Ovary (tissue), 3 donors: Measurements from ENCODE around the gene TLR2.

Experiments used
- EP300 ChIP-seq: sonication (generic); formaldehyde crosslinking; IDR thresholded peaks from one replicate; pipeline ENCODE4 v1.6.1; 2017; ENCODE audit warnings: antibody characterized with exemption
- POLR2A ChIP-seq: fragments of 450-650 bp; IDR thresholded peaks from one replicate; pipeline ENCODE4 v1.6.1; 2017; ENCODE audit warnings: antibody characterized with exemption, mild to moderate bottlenecking, moderate library complexity
- TF ChIP-seq, protein P1 (sequence below), 3 donors: fragments of 450-650 bp in 2 of 3; fragments of 200-600 bp in 1 of 3; IDR thresholded peaks; one replicate each; pipeline versions ENCODE4 v1.5.1 to v1.8.0; 2016 to 2022; ENCODE audit warnings: antibody characterized with exemption in 3 of 3, mild to moderate bottlenecking in 1 of 3
- donor health status: DM: no; HTN: no; CAD: no.

DNA sequence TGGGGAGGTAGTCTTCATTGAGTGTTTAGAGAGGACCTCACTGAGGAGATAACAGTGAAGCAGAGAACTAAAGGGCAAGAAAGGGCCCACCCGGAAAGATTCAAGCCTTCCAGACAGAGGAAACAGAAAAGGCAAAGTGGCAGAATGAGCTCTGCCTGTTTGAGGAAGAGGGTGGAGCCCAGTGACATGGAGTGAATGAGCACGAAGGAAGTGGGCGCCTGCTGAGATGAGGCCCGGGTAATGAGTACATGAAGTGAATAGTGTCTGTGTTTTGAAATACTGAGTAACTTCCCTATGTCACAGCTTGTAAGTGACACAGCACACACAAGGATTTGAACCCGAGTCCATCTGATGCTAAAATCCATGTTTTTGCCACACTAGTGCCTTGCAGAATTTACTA is 32.5 kb upstream of the TLR2 start:
- TF ChIP-seq, protein P1, sequence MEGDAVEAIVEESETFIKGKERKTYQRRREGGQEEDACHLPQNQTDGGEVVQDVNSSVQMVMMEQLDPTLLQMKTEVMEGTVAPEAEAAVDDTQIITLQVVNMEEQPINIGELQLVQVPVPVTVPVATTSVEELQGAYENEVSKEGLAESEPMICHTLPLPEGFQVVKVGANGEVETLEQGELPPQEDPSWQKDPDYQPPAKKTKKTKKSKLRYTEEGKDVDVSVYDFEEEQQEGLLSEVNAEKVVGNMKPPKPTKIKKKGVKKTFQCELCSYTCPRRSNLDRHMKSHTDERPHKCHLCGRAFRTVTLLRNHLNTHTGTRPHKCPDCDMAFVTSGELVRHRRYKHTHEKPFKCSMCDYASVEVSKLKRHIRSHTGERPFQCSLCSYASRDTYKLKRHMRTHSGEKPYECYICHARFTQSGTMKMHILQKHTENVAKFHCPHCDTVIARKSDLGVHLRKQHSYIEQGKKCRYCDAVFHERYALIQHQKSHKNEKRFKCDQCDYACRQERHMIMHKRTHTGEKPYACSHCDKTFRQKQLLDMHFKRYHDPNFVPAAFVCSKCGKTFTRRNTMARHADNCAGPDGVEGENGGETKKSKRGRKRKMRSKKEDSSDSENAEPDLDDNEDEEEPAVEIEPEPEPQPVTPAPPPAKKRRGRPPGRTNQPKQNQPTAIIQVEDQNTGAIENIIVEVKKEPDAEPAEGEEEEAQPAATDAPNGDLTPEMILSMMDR (IDR thresholded peaks at IDR 0.05): no peak
- TF ChIP-seq EP300 (no peak), POLR2A (no peak)
